Left lobe of liver (tissue), 2 donors: Measurements from ENCODE around the gene RAB6A. TPM values are rescaled to one million over a fixed set of nuclear protein-coding genes. Genes with fewer than 3 reads are reported as not detected.
"Not testable (repeated sequence)": the region's sequence is repeated elsewhere in the genome, so short reads cannot be mapped to it uniquely, and the experiment has no call there.

Experiments
- ATAC-seq: fragments of 200-7000 bp; cut with Tn5 transposase; one replicate; pipeline ENCODE4 v1.9.1; 2020; ENCODE audit warnings: mild to moderate bottlenecking, moderate library complexity
- DNase-seq: peaks from one replicate; pipeline ENCODE4 v3.0.0-alpha.2; 2020; ENCODE audit warnings: low spot score
- total RNA-seq: library from RNA; stranded (reverse); gene quantifications from one replicate; pipeline ENCODE4 v1.2.1, GENCODE V29; 2021
- donor health status: DM: no; HTN: no; CAD: no; lungs with moderate emphysema.
- donor health status: DM: no; HTN: yes; CAD: no.

The RAB6A gene
- total RNA-seq, 1 donor from 2014 or later: 57.2 TPM

GRCh38 chr11:73766763-73767162, 5.9 kb upstream of the RAB6A start:
- DNase-seq: no peak
- no peak for ATAC-seq

GRCh38 chr11:73762732-73763131, 1.9 kb upstream of the RAB6A start:
- DNase-seq: no peak
- ATAC-seq: no peak

GRCh38 chr11:73761403-73761945, 600 bp upstream of the RAB6A start:
- DNase-seq (no peak), ATAC-seq (peak; percentile 20)

- DNase-seq (peak; percentile 61), ATAC-seq (peak; percentile 27)
Measured at GRCh38 chr11:73760135-73760678, 667 bp downstream of the RAB6A start.

GRCh38 chr11:73759610-73760134, 1.2 kb downstream of the RAB6A start:
- ATAC-seq (no peak), DNase-seq (no peak)

- ATAC-seq (no peak), DNase-seq (no peak)
Measured at GRCh38 chr11:73758451-73758850, 2.4 kb downstream of the RAB6A start.

- DNase-seq (no peak), ATAC-seq (no peak)
Measured at GRCh38 chr11:73757598-73757997, 3.3 kb downstream of the RAB6A start.

GRCh38 chr11:73755670-73756069, 5.2 kb downstream of the RAB6A start:
- DNase-seq: no peak
- no peak for ATAC-seq

GRCh38 chr11:73753938-73754337, 6.9 kb downstream of the RAB6A start:
- no peak for DNase-seq
- ATAC-seq: peak; percentile 63

- ATAC-seq (peak; percentile 15), DNase-seq (no peak)
Measured at GRCh38 chr11:73752903-73753302, 8.0 kb downstream of the RAB6A start.

GRCh38 chr11:73752216-73752867, 8.5 kb downstream of the RAB6A start:
- ATAC-seq: no peak

GRCh38 chr11:73750862-73751261, 10.0 kb downstream of the RAB6A start:
- ATAC-seq, DNase-seq: not testable (repeated sequence)

More at GRCh38 chr11:73752216-73752867, 8.5 kb downstream of the RAB6A start:
- DNase-seq: no peak

GRCh38 chr11:73750228-73750627, 10.6 kb downstream of the RAB6A start:
- ATAC-seq (peak; percentile 47), DNase-seq (no peak)

- ATAC-seq (no peak), DNase-seq (no peak)
Measured at GRCh38 chr11:73749118-73749517, 11.8 kb downstream of the RAB6A start.

GRCh38 chr11:73748300-73748699, 12.6 kb downstream of the RAB6A start:
- DNase-seq (no peak), ATAC-seq (no peak)

- peak; percentile 17 for ATAC-seq
Measured at GRCh38 chr11:73747762-73748161, 13.1 kb downstream of the RAB6A start.

GRCh38 chr11:73746701-73747100, 14.2 kb downstream of the RAB6A start:
- ATAC-seq (no peak), DNase-seq (no peak)

More at GRCh38 chr11:73747762-73748161, 13.1 kb downstream of the RAB6A start:
- no peak for DNase-seq

- ATAC-seq: no peak
Measured at GRCh38 chr11:73743045-73743444, 17.8 kb downstream of the RAB6A start.

GRCh38 chr11:73735959-73736358, 24.9 kb downstream of the RAB6A start:
- not testable (repeated sequence) for ATAC-seq, DNase-seq

More at GRCh38 chr11:73743045-73743444, 17.8 kb downstream of the RAB6A start:
- no peak for DNase-seq

- ATAC-seq: no peak
Measured at GRCh38 chr11:73734993-73735392, 25.9 kb downstream of the RAB6A start.

GRCh38 chr11:73734011-73734410, 26.9 kb downstream of the RAB6A start:
- not testable (repeated sequence) for DNase-seq, ATAC-seq

More at GRCh38 chr11:73734993-73735392, 25.9 kb downstream of the RAB6A start:
- DNase-seq: no peak

- DNase-seq, ATAC-seq: not testable (repeated sequence)
Measured at GRCh38 chr11:73732936-73733335, 27.9 kb downstream of the RAB6A start.
